ENCODE data around the gene ZNF407.

The ZNF407 gene

GRCh38 chr18:74836296-74837139 lies 238.8 kb downstream of the ZNF407 start:
- Histone ChIP-seq H3K27me3 (no peaks in the 10 kb centered on the region), H3K36me3 (peaks cover 8 to 71% (median 21%) of the 10 kb centered on the region in 11 experiments; a peak in 14 of 22 replicates), H3K4me2 (no peak overlapping the region), H4K20me1 (peaks cover 0 to 12% (median 0%) of the 10 kb centered on the region in 11 experiments; a peak in 1 of 22 replicates), H3K4me1 (peaks cover 0 to 13% (median 3%) of the 10 kb centered on the region in 10 experiments; a peak in 10 of 20 replicates), H3K9me3 (replicated peaks in 1 of 11) (no peaks in the 10 kb centered on the region), H3K9ac (no peak overlapping the region), H3K27ac (no peak overlapping the region), H3K4me3 (no peak overlapping the region)
- TF ChIP-seq Cebpa-rat (IDR thresholded peaks at IDR 0.05): no peak

GRCh38 chr18:74840492-74841167 lies 243.0 kb downstream of the ZNF407 start:
- Histone ChIP-seq H3K9ac (no peak overlapping the region), H3K27me3 (no peaks in the 10 kb centered on the region), H3K4me2 (peak overlapping the region in 5 of 11 experiments; percentile 7 to 49 (median 33); a peak in 8 of 22 replicates), H3K4me1 (peaks cover 0 to 12% (median 3%) of the 10 kb centered on the region in 10 experiments; a peak in 10 of 20 replicates), H3K27ac (no peak overlapping the region; a peak in 1 of 22 replicates), H4K20me1 (0 out of 22 replicates have a peak, but pooled peaks cover 0 to 7% (median 0%) of the 10 kb centered on the region in 11 experiments), H3K4me3 (no peak overlapping the region), H3K9me3 (replicated peaks in 1 of 11) (no peaks in the 10 kb centered on the region), H3K36me3 (peaks cover 6 to 62% (median 21%) of the 10 kb centered on the region in 11 experiments; a peak in 14 of 22 replicates)
- TF ChIP-seq Cebpa-rat (IDR thresholded peaks at IDR 0.05): no peak

- H3K27me3 ChIP-seq: no peaks in the 10 kb centered on the region
- no peak overlapping the region for H3K4me3 ChIP-seq
- peaks cover 0 to 12% (median 3%) of the 10 kb centered on the region in 10 experiments; a peak in 10 of 20 replicates for H3K4me1 ChIP-seq
- H3K36me3 ChIP-seq: peaks cover 6 to 59% (median 21%) of the 10 kb centered on the region in 11 experiments; a peak in 14 of 22 replicates
- H4K20me1 ChIP-seq: 0 out of 22 replicates have a peak, but pooled peaks cover 0 to 2% (median 0%) of the 10 kb centered on the region in 11 experiments
- no peak overlapping the region for H3K4me2 ChIP-seq
- H3K9ac ChIP-seq: no peak overlapping the region
- H3K27ac ChIP-seq: no peak overlapping the region
- no peaks in the 10 kb centered on the region for H3K9me3 ChIP-seq (replicated peaks in 1 of 11)
- no peak for TF ChIP-seq Cebpa-rat (IDR thresholded peaks at IDR 0.05)
Observed at GRCh38 chr18:74841248-74841647, 243.6 kb downstream of the ZNF407 start.

GRCh38 chr18:74849301-74849700 lies 251.6 kb downstream of the ZNF407 start:
- Histone ChIP-seq H3K9ac (no peak overlapping the region), H3K4me1 (no peaks in the 10 kb centered on the region), H4K20me1 (no peaks in the 10 kb centered on the region), H3K4me2 (no peak overlapping the region), H3K36me3 (peaks cover 0 to 23% (median 4%) of the 10 kb centered on the region in 11 experiments; a peak in 6 of 22 replicates), H3K27ac (no peak overlapping the region), H3K4me3 (no peak overlapping the region), H3K27me3 (no peaks in the 10 kb centered on the region), H3K9me3 (replicated peaks in 1 of 11) (no peaks in the 10 kb centered on the region)
- no peak for TF ChIP-seq Cebpa-rat (IDR thresholded peaks at IDR 0.05)

GRCh38 chr18:74856434-74856833 lies 258.8 kb downstream of the ZNF407 start:
- Histone ChIP-seq H3K27ac (no peak overlapping the region), H3K9ac (no peak overlapping the region), H4K20me1 (no peaks in the 10 kb centered on the region), H3K4me2 (no peak overlapping the region), H3K27me3 (no peaks in the 10 kb centered on the region), H3K36me3 (peaks cover 0 to 4% (median 0%) of the 10 kb centered on the region in 11 experiments; a peak in 2 of 22 replicates), H3K4me1 (no peaks in the 10 kb centered on the region), H3K4me3 (no peak overlapping the region), H3K9me3 (replicated peaks in 1 of 11) (no peaks in the 10 kb centered on the region)
- no peak for TF ChIP-seq Cebpa-rat (IDR thresholded peaks at IDR 0.05)

GRCh38 chr18:74856928-74857327 lies 259.3 kb downstream of the ZNF407 start:
- Histone ChIP-seq H3K27me3 (no peaks in the 10 kb centered on the region), H3K36me3 (peaks cover 0 to 4% (median 0%) of the 10 kb centered on the region in 11 experiments; a peak in 2 of 22 replicates), H3K27ac (no peak overlapping the region), H3K9ac (no peak overlapping the region), H4K20me1 (no peaks in the 10 kb centered on the region), H3K4me2 (no peak overlapping the region), H3K4me3 (no peak overlapping the region), H3K9me3 (replicated peaks in 1 of 11) (no peaks in the 10 kb centered on the region), H3K4me1 (no peaks in the 10 kb centered on the region)
- TF ChIP-seq Cebpa-rat (IDR thresholded peaks at IDR 0.05): no peak

- no peak overlapping the region for H3K9ac ChIP-seq
- no peaks in the 10 kb centered on the region for H4K20me1 ChIP-seq
- H3K27me3 ChIP-seq: no peaks in the 10 kb centered on the region
- no peak for TF ChIP-seq Cebpa-rat (IDR thresholded peaks at IDR 0.05)
- H3K36me3 ChIP-seq: peaks cover 0 to 4% (median 0%) of the 10 kb centered on the region in 11 experiments; a peak in 3 of 22 replicates
- H3K4me3 ChIP-seq: no peak overlapping the region
- H3K27ac ChIP-seq: no peak overlapping the region
- no peaks in the 10 kb centered on the region for H3K9me3 ChIP-seq (replicated peaks in 1 of 11)
- no peaks in the 10 kb centered on the region for H3K4me1 ChIP-seq
- H3K4me2 ChIP-seq: no peak overlapping the region
Observed at GRCh38 chr18:74857901-74858300, 260.2 kb downstream of the ZNF407 start.

GRCh38 chr18:74861154-74861553 lies 263.5 kb downstream of the ZNF407 start:
- Histone ChIP-seq H3K36me3 (peaks cover 0 to 4% (median 0%) of the 10 kb centered on the region in 11 experiments; a peak in 2 of 22 replicates), H3K4me3 (no peak overlapping the region), H3K4me2 (no peak overlapping the region), H3K9ac (no peak overlapping the region), H3K27me3 (no peaks in the 10 kb centered on the region), H3K9me3 (replicated peaks in 1 of 11) (no peaks in the 10 kb centered on the region), H4K20me1 (no peaks in the 10 kb centered on the region), H3K27ac (no peak overlapping the region), H3K4me1 (no peaks in the 10 kb centered on the region)
- TF ChIP-seq Cebpa-rat (IDR thresholded peaks at IDR 0.05): no peak

- Histone ChIP-seq H3K4me2 (no peak overlapping the region), H3K4me3 (no peak overlapping the region), H3K27me3 (no peaks in the 10 kb centered on the region), H3K27ac (no peak overlapping the region), H3K4me1 (no peaks in the 10 kb centered on the region), H3K36me3 (peaks cover 0 to 4% (median 0%) of the 10 kb centered on the region in 11 experiments; a peak in 2 of 22 replicates), H3K9me3 (replicated peaks in 1 of 11) (no peaks in the 10 kb centered on the region), H4K20me1 (no peaks in the 10 kb centered on the region), H3K9ac (no peak overlapping the region)
- TF ChIP-seq Cebpa-rat (IDR thresholded peaks at IDR 0.05): no peak
Observed at GRCh38 chr18:74862094-74862493, 264.4 kb downstream of the ZNF407 start.

All from BLaER1 treated with 17β-estradiol and CSF1 and Interleukin-3, amounts not matched to agents 10 nM and 100 nM (cell line).